ENCODE measurements around the gene CTCF.

The CTCF gene

GRCh38 chr16:67674851-67675578 is 112.7 kb downstream of the CTCF start:
- Histone ChIP-seq H3K4me1 (ENCODE audit: control extremely low read depth in 1 of 4, control insufficient read depth in 4 of 4, insufficient read depth in 4 of 4, low read length in 3 of 4) (peaks cover 6 to 23% (median 20%) of the 10 kb centered on the region in 4 experiments), H3K27me3 (replicated peaks in 2 of 5; ENCODE audit: control insufficient read depth in 4 of 5, insufficient read depth in 5 of 5, low read length in 4 of 5) (no peaks in the 10 kb centered on the region), H3K9me3 (ENCODE audit: control extremely low read depth in 1 of 5, control insufficient read depth in 4 of 5, insufficient read depth in 2 of 5, low read depth in 1 of 5, low read length in 4 of 5) (no peaks in the 10 kb centered on the region), H3K36me3 (ENCODE audit: control insufficient read depth in 4 of 4, insufficient read depth in 4 of 4, low read length in 3 of 4) (peaks cover 0 to 9% (median 4%) of the 10 kb centered on the region in 4 experiments), H3K27ac (ENCODE audit: insufficient read depth in 1 of 2, low read depth in 1 of 2, low read length in 2 of 2, poor library complexity in 1 of 2, severe bottlenecking in 2 of 2) (peak overlapping the region in 1 of 2 experiments; percentile 62), H3K4me3 (ENCODE audit: control insufficient read depth in 1 of 7, extremely low read depth in 1 of 7, insufficient read depth in 4 of 7, low read depth in 2 of 7, low read length in 6 of 7) (no peak overlapping the region)
- 96% methylated on average over 28 of the region's 28 CpGs for WGBS (ENCODE audit: insufficient coverage)
- no peak for DNase-seq
- POLR2A ChIA-PET: no interaction called here
- CTCF ChIA-PET: interaction anchor here (1.2 to 5.1 kb wide), 5 partner anchors 17 to 191 kb away, joined by 4 to 24 read pairs (median 5); no protein-coding TSS in a partner anchor

GRCh38 chr16:67675579-67675935 is 113.2 kb downstream of the CTCF start:
- ChIA-PET POLR2A (no interaction called here), CTCF (interaction anchor here (1.7 kb wide), 1 partner anchor 17 kb away, joined by 5 read pairs; no protein-coding TSS in a partner anchor)
- H3K4me3 ChIP-seq (ENCODE audit: control insufficient read depth in 1 of 7, extremely low read depth in 1 of 7, insufficient read depth in 4 of 7, low read depth in 2 of 7, low read length in 6 of 7): no peak overlapping the region
- peaks cover 6 to 23% (median 20%) of the 10 kb centered on the region in 4 experiments for H3K4me1 ChIP-seq (ENCODE audit: control extremely low read depth in 1 of 4, control insufficient read depth in 4 of 4, insufficient read depth in 4 of 4, low read length in 3 of 4)
- peaks cover 0 to 13% (median 8%) of the 10 kb centered on the region in 4 experiments for H3K36me3 ChIP-seq (ENCODE audit: control insufficient read depth in 4 of 4, insufficient read depth in 4 of 4, low read length in 3 of 4)
- no peak for DNase-seq
- no peaks in the 10 kb centered on the region for H3K9me3 ChIP-seq (ENCODE audit: control extremely low read depth in 1 of 5, control insufficient read depth in 4 of 5, insufficient read depth in 2 of 5, low read depth in 1 of 5, low read length in 4 of 5)
- H3K27me3 ChIP-seq (replicated peaks in 2 of 5; ENCODE audit: control insufficient read depth in 4 of 5, insufficient read depth in 5 of 5, low read length in 4 of 5): no peaks in the 10 kb centered on the region
- H3K27ac ChIP-seq (ENCODE audit: insufficient read depth in 1 of 2, low read depth in 1 of 2, low read length in 2 of 2, poor library complexity in 1 of 2, severe bottlenecking in 2 of 2): no peak overlapping the region
- 93% methylated on average over 17 of the region's 17 CpGs for WGBS (ENCODE audit: insufficient coverage)

GRCh38 chr16:67675999-67676398 is 113.7 kb downstream of the CTCF start:
- Histone ChIP-seq H3K4me1 (ENCODE audit: control extremely low read depth in 1 of 4, control insufficient read depth in 4 of 4, insufficient read depth in 4 of 4, low read length in 3 of 4) (peaks cover 6 to 23% (median 20%) of the 10 kb centered on the region in 4 experiments), H3K36me3 (ENCODE audit: control insufficient read depth in 4 of 4, insufficient read depth in 4 of 4, low read length in 3 of 4) (peaks cover 0 to 15% (median 9%) of the 10 kb centered on the region in 4 experiments), H3K27me3 (replicated peaks in 2 of 5; ENCODE audit: control insufficient read depth in 4 of 5, insufficient read depth in 5 of 5, low read length in 4 of 5) (no peaks in the 10 kb centered on the region), H3K9me3 (ENCODE audit: control extremely low read depth in 1 of 5, control insufficient read depth in 4 of 5, insufficient read depth in 2 of 5, low read depth in 1 of 5, low read length in 4 of 5) (no peaks in the 10 kb centered on the region), H3K4me3 (ENCODE audit: control insufficient read depth in 1 of 7, extremely low read depth in 1 of 7, insufficient read depth in 4 of 7, low read depth in 2 of 7, low read length in 6 of 7) (no peak overlapping the region), H3K27ac (ENCODE audit: insufficient read depth in 1 of 2, low read depth in 1 of 2, low read length in 2 of 2, poor library complexity in 1 of 2, severe bottlenecking in 2 of 2) (no peak overlapping the region)
- POLR2A ChIA-PET: no interaction called here
- CTCF ChIA-PET: interaction anchor here (1.7 kb wide), 1 partner anchor 16 kb away, joined by 5 read pairs; no protein-coding TSS in a partner anchor
- 100% methylated on average over 5 of the region's 7 CpGs for WGBS (ENCODE audit: insufficient coverage)
- DNase-seq: no peak

- Histone ChIP-seq H3K4me3 (ENCODE audit: control insufficient read depth in 1 of 7, extremely low read depth in 1 of 7, insufficient read depth in 4 of 7, low read depth in 2 of 7, low read length in 6 of 7) (no peak overlapping the region), H3K27me3 (replicated peaks in 2 of 5; ENCODE audit: control insufficient read depth in 4 of 5, insufficient read depth in 5 of 5, low read length in 4 of 5) (no peaks in the 10 kb centered on the region), H3K36me3 (ENCODE audit: control insufficient read depth in 4 of 4, insufficient read depth in 4 of 4, low read length in 3 of 4) (peaks cover 0 to 16% (median 9%) of the 10 kb centered on the region in 4 experiments), H3K9me3 (ENCODE audit: control extremely low read depth in 1 of 5, control insufficient read depth in 4 of 5, insufficient read depth in 2 of 5, low read depth in 1 of 5, low read length in 4 of 5) (no peaks in the 10 kb centered on the region), H3K4me1 (ENCODE audit: control extremely low read depth in 1 of 4, control insufficient read depth in 4 of 4, insufficient read depth in 4 of 4, low read length in 3 of 4) (peaks cover 6 to 23% (median 20%) of the 10 kb centered on the region in 4 experiments), H3K27ac (ENCODE audit: insufficient read depth in 1 of 2, low read depth in 1 of 2, low read length in 2 of 2, poor library complexity in 1 of 2, severe bottlenecking in 2 of 2) (no peak overlapping the region)
- POLR2A ChIA-PET: interaction anchor here (0.6 kb wide), 1 partner anchor 605 kb away, joined by 3 read pairs; no protein-coding TSS in a partner anchor
- CTCF ChIA-PET: interaction anchor here (0.8 to 1.1 kb wide), 2 partner anchors 8 to 138 kb away, joined by 3 to 5 read pairs; no protein-coding TSS in a partner anchor
- WGBS (ENCODE audit: insufficient coverage): 96% methylated on average over 3 of the region's 4 CpGs
- no peak for DNase-seq
These were observed 114.2 kb downstream of the CTCF start for GRCh38 chr16:67676516-67676915.

GRCh38 chr16:67676939-67677338 is 114.6 kb downstream of the CTCF start:
- no peak overlapping the region for H3K27ac ChIP-seq (ENCODE audit: insufficient read depth in 1 of 2, low read depth in 1 of 2, low read length in 2 of 2, poor library complexity in 1 of 2, severe bottlenecking in 2 of 2)
- H3K36me3 ChIP-seq (ENCODE audit: control insufficient read depth in 4 of 4, insufficient read depth in 4 of 4, low read length in 3 of 4): peaks cover 0 to 16% (median 9%) of the 10 kb centered on the region in 4 experiments
- H3K27me3 ChIP-seq (replicated peaks in 2 of 5; ENCODE audit: control insufficient read depth in 4 of 5, insufficient read depth in 5 of 5, low read length in 4 of 5): no peaks in the 10 kb centered on the region
- DNase-seq: no peak
- no peaks in the 10 kb centered on the region for H3K9me3 ChIP-seq (ENCODE audit: control extremely low read depth in 1 of 5, control insufficient read depth in 4 of 5, insufficient read depth in 2 of 5, low read depth in 1 of 5, low read length in 4 of 5)
- ChIA-PET CTCF (interaction anchor here (0.8 to 1.1 kb wide), 2 partner anchors 9 to 138 kb away, joined by 3 to 5 read pairs; no protein-coding TSS in a partner anchor), POLR2A (interaction anchor here (0.6 kb wide), 1 partner anchor 606 kb away, joined by 3 read pairs; no protein-coding TSS in a partner anchor)
- 98% methylated on average over 7 of the region's 8 CpGs for WGBS (ENCODE audit: insufficient coverage)
- H3K4me3 ChIP-seq (ENCODE audit: control insufficient read depth in 1 of 7, extremely low read depth in 1 of 7, insufficient read depth in 4 of 7, low read depth in 2 of 7, low read length in 6 of 7): no peak overlapping the region
- H3K4me1 ChIP-seq (ENCODE audit: control extremely low read depth in 1 of 4, control insufficient read depth in 4 of 4, insufficient read depth in 4 of 4, low read length in 3 of 4): peaks cover 6 to 23% (median 20%) of the 10 kb centered on the region in 4 experiments

GRCh38 chr16:67677712-67678111 is 115.4 kb downstream of the CTCF start:
- no peaks in the 10 kb centered on the region for H3K27me3 ChIP-seq (replicated peaks in 2 of 5; ENCODE audit: control insufficient read depth in 4 of 5, insufficient read depth in 5 of 5, low read length in 4 of 5)
- peaks cover 4 to 16% (median 10%) of the 10 kb centered on the region in 4 experiments for H3K36me3 ChIP-seq (ENCODE audit: control insufficient read depth in 4 of 4, insufficient read depth in 4 of 4, low read length in 3 of 4)
- CTCF ChIA-PET: interaction anchor here (1.1 to 1.2 kb wide), 2 partner anchors 9 to 161 kb away, joined by 3 read pairs; no protein-coding TSS in a partner anchor
- DNase-seq: no peak
- H3K9me3 ChIP-seq (ENCODE audit: control extremely low read depth in 1 of 5, control insufficient read depth in 4 of 5, insufficient read depth in 2 of 5, low read depth in 1 of 5, low read length in 4 of 5): no peaks in the 10 kb centered on the region
- H3K4me1 ChIP-seq (ENCODE audit: control extremely low read depth in 1 of 4, control insufficient read depth in 4 of 4, insufficient read depth in 4 of 4, low read length in 3 of 4): peaks cover 6 to 21% (median 20%) of the 10 kb centered on the region in 4 experiments
- H3K27ac ChIP-seq (ENCODE audit: insufficient read depth in 1 of 2, low read depth in 1 of 2, low read length in 2 of 2, poor library complexity in 1 of 2, severe bottlenecking in 2 of 2): no peak overlapping the region
- H3K4me3 ChIP-seq (ENCODE audit: control insufficient read depth in 1 of 7, extremely low read depth in 1 of 7, insufficient read depth in 4 of 7, low read depth in 2 of 7, low read length in 6 of 7): no peak overlapping the region
- POLR2A ChIA-PET: interaction anchor here (0.6 kb wide), 1 partner anchor 617 kb away, joined by 3 read pairs; no protein-coding TSS in a partner anchor
- WGBS (ENCODE audit: insufficient coverage): no CpG with 5 or more reads among the region's 1 CpG

Data from common myeloid progenitor, CD34-positive (primary cell).